HG03060 (cell line): ENCODE data around the gene PABPC5.

Experiments
- ATAC-seq: cut with Tn5 transposase; IDR thresholded peaks from one replicate; pipeline ENCODE4 v1.9.1; 2021; ENCODE audit warnings: low read depth, moderate number of reproducible peaks; ENCODE audit not compliant: unreplicated experiment

The PABPC5 gene

GRCh38 chrX:91434351-91435168 lies at the start of gene PABPC5:
TSS of gene PABPC5 (plus strand) at chrX:91434839. CDS start at chrX:91435578, 739 bp downstream.
- no peak for ATAC-seq

GRCh38 chrX:91389026-91389425 lies 45.6 kb upstream of the PABPC5 start:
- ATAC-seq = no peak

- no peak for ATAC-seq
Measured at GRCh38 chrX:91414713-91415112, 19.9 kb upstream of the PABPC5 start.

GRCh38 chrX:91435395-91435794 lies 756 bp downstream of the PABPC5 start:
- ATAC-seq = no peak
